ENCODE measurements around the gene PLXNA4.

The PLXNA4 gene

GRCh38 chr7:132560825-132561529 is 15.3 kb downstream of the PLXNA4 start:
- no peak for DNase-seq

GRCh38 chr7:132560105-132560504 is 16.2 kb downstream of the PLXNA4 start:
- DNase-seq = no peak

GRCh38 chr7:132558815-132559214 is 17.5 kb downstream of the PLXNA4 start:
- no peak for DNase-seq

- DNase-seq = peak; percentile 45
Observed at GRCh38 chr7:132557489-132558044, 18.7 kb downstream of the PLXNA4 start.

- DNase-seq = no peak
Observed at GRCh38 chr7:132554446-132554845, 21.8 kb downstream of the PLXNA4 start.

- no peak for DNase-seq
Observed at GRCh38 chr7:132553031-132553430, 23.2 kb downstream of the PLXNA4 start.

GRCh38 chr7:132551886-132552285 is 24.4 kb downstream of the PLXNA4 start:
- DNase-seq = no peak

- DNase-seq = no peak
Observed at GRCh38 chr7:132551439-132551838, 24.8 kb downstream of the PLXNA4 start.

GRCh38 chr7:132548489-132549078 is 27.7 kb downstream of the PLXNA4 start:
- no peak for DNase-seq

GRCh38 chr7:132547821-132548220 is 28.4 kb downstream of the PLXNA4 start:
- no peak for DNase-seq

- no peak for DNase-seq
Observed at GRCh38 chr7:132546366-132547127, 29.7 kb downstream of the PLXNA4 start.

- DNase-seq = no peak
Observed at GRCh38 chr7:132545756-132546155, 30.5 kb downstream of the PLXNA4 start.

GRCh38 chr7:132544999-132545398 is 31.3 kb downstream of the PLXNA4 start:
- DNase-seq = no peak

GRCh38 chr7:132544025-132544424 is 32.2 kb downstream of the PLXNA4 start:
- DNase-seq = no peak

- DNase-seq = no peak
Observed at GRCh38 chr7:132542895-132543294, 33.4 kb downstream of the PLXNA4 start.

- no peak for DNase-seq
Observed at GRCh38 chr7:132541656-132542055, 34.6 kb downstream of the PLXNA4 start.

- DNase-seq = peak; percentile 65
Observed at GRCh38 chr7:132537456-132538145, 38.7 kb downstream of the PLXNA4 start.

- DNase-seq = no peak
Observed at GRCh38 chr7:132536654-132537395, 39.4 kb downstream of the PLXNA4 start.

- peak; percentile 43 for DNase-seq
Observed at GRCh38 chr7:132533916-132534315, 42.4 kb downstream of the PLXNA4 start.

- DNase-seq = peak; percentile 54
Observed at GRCh38 chr7:132532281-132532680, 44.0 kb downstream of the PLXNA4 start.

GRCh38 chr7:132531562-132531961 is 44.7 kb downstream of the PLXNA4 start:
- DNase-seq = no peak

GRCh38 chr7:132528695-132529094 is 47.6 kb downstream of the PLXNA4 start:
- DNase-seq = no peak
